ENCODE results near the gene SLC43A1.

GRCh38 chr11:57481915-57482781 lies 33.4 kb downstream of the SLC43A1 start:
- TF ChIP-seq CTCF (IDR thresholded peaks at IDR 0.05) (no peak), POLR2A (IDR thresholded peaks at IDR 0.05) (no peak)
